Measurements from ENCODE around the gene LKAAEAR1.
"Not testable (repeated sequence)": the region's sequence is repeated elsewhere in the genome, so short reads cannot be mapped to it uniquely, and the experiment has no call there.

LKAAEAR1 gene, protein sequence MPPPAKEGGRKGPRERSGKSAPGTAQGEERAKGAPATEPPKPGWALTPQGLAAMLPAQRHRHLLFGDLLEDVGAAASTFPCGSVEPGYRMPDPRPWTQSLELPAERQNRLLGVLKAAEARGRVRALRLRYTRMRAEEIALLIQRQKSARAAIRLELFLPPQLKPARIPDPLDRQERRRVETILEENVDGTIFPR

DNA sequence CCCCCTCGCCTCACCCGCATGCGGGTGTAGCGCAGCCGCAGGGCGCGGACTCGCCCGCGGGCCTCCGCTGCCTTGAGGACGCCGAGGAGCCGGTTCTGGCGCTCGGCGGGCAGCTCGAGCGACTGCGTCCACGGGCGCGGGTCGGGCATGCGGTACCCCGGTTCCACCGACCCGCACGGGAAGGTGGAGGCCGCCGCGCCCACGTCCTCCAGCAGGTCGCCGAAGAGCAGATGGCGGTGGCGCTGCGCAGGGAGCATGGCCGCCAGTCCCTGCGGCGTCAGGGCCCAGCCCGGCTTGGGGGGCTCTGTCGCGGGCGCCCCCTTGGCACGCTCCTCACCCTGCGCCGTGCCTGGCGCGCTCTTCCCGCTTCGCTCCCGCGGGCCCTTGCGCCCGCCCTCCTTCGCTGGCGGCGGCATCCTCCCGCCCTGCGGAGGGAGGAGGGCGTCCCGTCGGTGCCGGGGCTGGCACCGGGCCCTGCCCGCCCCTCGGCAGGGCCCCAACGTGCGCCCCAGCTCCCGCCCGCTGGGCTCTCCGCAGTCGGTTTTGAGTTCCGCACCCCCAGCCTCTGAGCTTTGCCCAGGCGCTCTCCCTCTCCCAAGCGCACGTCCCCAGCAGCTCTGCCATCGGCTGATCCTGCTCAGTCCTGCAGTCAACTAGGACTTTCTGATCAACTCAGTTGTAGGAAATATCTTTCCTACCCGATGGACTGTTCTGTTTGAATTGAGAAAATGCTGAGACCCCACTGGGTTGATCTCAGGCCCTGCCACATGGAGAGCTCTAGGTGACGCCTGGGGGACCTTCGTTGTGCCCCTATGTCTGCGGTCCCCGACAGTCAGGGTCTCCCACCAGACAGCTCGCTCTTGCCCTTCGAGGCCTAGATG is at the start of gene LKAAEAR1:
TSS of gene LKAAEAR1 (minus strand) at position 595 of the 881 bp plus-strand sequence. CDS start at position 416, 179 bp downstream.
- no peak for DNase-seq (ENCODE audit: low spot score)

GRCh38 chr20:64131406-64131805 is 47.2 kb upstream of the LKAAEAR1 start:
- no peak for DNase-seq (ENCODE audit: low spot score)

DNA sequence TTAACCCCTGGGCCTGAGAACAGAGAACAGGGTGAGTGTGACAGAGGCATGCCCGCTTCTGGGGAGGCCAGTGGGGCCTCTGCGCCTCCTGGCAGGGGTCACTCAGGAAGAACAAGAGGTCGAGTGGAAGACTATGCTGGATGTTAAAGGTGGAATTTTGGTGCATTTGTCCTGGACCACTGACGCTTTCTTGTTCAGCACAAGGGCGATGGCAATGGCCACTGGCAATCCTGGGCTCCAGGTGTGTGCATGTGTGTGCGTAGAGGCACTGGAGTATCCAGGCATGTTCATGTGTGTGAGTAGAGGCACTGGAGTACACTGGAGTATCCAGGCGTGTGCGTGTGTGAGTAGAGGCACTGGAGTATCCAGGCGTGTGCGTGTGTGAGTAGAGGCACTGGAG is 46.7 kb upstream of the LKAAEAR1 start:
- no peak for DNase-seq (ENCODE audit: low spot score)

DNA sequence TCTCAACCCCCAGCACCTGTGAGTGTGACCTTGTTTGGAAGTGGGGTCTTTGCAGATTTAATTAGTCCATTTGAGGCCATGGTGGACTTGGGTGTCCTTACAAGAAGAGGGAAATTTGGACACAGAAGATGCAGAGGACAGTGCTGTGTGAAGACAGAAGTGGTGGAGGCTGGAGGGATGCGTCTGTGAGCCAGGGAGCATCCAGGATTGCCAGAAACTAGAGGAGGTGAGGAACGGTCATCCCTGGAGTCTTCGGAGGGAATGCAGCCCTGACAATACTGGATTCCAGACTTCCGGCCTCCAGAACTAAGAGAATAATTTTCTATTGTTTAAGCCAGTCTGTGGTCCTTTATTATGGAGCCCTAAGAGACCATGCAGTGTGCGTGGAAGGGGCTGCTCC is 46.1 kb upstream of the LKAAEAR1 start:
- DNase-seq (ENCODE audit: low spot score): no peak

- DNase-seq (ENCODE audit: low spot score): no peak
Measured at GRCh38 chr20:64129146-64129782, 45.1 kb upstream of the LKAAEAR1 start.

DNA sequence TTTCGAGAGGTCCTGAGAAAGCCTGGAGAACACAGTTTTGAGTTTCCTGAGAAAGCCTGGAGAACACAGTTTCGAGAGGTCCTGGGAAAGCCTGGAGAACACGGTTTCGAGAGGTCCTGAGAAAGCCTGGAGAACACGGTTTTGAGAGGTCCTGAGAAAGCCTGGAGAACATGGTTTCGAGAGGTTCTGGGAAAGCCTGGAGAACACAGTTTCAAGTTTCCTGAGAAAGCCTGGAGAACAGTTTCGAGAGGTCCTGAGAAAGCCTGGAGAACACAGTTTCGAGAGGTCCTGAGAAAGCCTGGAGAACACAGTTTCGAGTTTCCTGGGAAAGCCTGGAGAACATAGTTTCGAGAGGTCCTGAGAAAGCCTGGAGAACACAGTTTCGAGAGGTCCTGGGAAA is 39.3 kb upstream of the LKAAEAR1 start:
- DNase-seq (ENCODE audit: low spot score): not testable (repeated sequence)

GRCh38 chr20:64122927-64123326 is 38.7 kb upstream of the LKAAEAR1 start:
- not testable (repeated sequence) for DNase-seq (ENCODE audit: low spot score)

GRCh38 chr20:64121586-64121985 is 37.4 kb upstream of the LKAAEAR1 start:
- no peak for DNase-seq (ENCODE audit: low spot score)

DNA sequence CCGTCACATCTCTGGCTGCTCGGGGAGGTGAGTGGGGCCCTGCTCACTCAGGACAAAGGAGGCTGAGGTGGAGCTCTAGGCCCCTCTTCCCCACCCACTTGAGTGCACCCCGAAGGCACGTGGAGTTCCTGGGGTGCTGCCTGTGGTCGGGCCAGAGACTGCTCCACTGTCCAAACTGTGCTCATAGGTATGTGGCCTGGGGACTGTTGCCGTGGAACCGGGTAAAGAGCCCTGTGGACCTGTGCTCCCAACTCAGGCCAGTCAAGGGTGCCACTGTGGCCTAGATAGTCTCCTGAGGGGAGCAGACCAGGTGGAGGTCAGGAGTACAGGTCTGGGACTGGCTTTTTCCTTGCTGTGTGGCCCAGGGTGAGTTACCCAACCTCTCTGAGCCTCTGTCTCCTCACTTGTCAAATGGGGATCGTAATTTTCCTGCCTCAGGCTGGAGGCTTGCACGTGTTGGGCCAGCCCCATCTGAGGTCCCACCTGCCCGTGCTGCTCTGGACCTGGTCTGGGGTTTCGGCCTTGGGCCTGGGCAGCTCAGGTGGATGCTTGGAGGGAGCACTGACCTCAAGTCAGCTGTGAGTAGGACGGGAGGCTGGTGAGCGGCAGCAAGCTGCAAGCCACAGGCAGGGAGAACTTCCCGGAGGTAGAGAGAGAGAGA is 35.6 kb upstream of the LKAAEAR1 start:
- DNase-seq (ENCODE audit: low spot score): no peak

- no peak for DNase-seq (ENCODE audit: low spot score)
Measured at GRCh38 chr20:64119301-64119680, 35.1 kb upstream of the LKAAEAR1 start.

DNA sequence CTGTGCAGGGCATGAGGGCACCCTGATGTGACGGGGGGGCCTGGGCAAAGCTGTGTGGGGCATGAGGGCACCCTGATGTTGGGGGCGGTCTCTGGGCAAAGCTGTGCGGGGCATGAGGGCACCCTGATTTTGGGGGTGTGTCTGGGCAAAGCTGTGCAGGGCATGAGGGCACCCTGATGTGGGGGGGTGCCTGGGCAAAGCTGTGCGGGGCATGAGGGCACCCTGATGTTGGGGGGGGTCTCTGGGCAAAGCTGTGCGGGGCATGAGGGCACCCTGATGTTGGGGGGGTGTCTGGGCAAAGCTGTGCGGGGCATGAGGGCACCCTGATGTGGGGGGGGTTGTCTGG is 33.2 kb upstream of the LKAAEAR1 start:
- not testable (repeated sequence) for DNase-seq (ENCODE audit: low spot score)

DNA sequence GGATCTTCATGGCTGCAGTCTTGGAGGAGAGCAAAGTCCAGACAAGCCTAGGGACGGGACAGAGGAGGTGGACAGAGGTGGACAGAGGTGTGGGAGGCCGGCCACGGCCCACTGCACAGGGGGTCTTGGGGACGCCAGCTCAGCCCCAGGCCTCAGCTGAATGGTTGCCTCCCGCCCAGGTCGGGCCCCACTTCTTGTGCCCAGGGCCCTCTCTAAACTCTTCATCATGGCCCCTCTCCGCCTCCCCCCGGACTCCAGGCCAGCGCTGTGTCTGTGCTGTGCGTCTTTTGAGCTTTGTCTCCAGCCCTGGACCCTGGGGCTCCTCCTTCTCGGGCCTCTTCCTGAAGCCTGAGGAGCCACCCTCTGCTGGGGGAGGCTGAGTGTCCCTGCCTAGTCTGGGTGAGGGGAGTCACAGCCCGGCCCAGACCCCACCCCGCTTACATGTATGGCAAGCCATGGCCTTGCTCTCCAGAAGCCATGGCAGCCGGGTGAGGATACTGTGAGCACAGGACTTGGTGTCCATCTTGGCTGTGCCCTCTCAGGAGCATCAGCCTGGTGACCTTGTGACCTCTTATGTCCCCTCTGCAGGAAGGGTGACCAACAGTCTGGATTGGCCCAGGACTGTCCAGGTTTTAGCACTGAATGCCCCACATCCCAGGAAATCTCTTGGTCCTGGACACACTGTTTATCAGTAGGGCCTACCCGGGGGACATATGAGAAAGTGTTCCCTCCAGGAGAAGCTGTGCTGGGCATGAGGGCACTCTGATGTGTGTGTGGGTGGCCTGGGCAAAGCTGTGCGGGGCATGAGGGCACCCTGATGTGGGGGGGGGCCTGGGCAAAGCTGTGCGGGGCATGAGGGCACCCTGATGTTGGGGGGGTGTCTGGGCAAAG is 32.6 kb upstream of the LKAAEAR1 start:
- DNase-seq (ENCODE audit: low spot score): no peak

DNA sequence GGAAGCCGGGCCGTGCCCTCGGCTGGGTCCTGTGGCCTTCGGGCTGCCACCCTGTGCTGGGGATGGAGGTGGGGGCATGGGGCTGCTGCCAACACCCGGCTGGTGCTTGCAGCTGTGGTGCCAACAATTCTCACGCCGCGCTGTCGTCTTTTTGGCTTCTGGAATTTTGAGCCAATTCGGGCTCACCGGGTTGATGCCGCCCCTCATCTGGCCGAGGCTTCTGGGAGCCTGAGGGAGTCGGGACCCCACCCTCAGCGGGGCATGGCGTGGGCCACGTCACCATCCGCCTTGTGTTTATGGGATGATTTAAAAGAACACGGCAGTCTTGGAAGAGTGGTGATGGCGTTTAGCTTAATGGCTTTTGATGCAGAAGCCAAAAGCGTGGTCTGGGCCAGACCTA is 31.8 kb upstream of the LKAAEAR1 start:
- no peak for DNase-seq (ENCODE audit: low spot score)

DNA sequence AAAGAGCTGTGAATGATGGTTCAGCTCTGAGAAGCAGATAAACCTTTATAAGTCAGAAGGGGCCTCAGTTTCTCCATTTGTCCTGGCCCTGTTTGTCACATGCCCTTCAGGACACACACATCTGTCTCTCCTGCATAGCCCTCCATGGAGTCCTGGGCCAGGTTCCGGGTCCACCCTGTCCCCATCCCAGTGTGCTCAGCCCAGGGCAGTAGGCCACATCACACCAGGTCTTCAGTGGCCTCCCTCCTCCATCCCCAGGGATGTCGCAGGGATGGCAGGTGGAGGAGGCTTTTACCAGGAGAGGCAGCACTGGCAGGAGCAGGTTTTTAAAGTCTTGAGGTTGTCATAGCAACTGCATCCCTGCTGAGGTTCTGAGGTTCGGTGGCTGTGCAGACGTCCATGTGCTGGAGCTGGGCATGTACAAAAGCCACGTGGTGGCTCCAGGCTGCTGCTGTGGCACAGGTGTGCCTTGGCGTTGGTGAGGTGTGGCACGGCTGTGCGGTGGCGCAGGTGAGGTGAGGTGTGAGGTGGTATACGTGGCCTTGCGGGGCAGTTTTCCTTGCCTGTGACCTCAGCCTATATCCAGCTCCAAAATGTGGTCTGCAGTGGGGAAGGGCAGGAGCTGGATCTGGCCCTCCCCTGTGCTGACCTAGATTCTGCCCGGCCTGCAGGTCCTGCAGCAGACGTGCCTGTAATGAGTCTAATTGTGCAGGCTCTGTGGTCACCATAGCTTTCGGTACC is 31.1 kb upstream of the LKAAEAR1 start:
- DNase-seq (ENCODE audit: low spot score): no peak

DNA sequence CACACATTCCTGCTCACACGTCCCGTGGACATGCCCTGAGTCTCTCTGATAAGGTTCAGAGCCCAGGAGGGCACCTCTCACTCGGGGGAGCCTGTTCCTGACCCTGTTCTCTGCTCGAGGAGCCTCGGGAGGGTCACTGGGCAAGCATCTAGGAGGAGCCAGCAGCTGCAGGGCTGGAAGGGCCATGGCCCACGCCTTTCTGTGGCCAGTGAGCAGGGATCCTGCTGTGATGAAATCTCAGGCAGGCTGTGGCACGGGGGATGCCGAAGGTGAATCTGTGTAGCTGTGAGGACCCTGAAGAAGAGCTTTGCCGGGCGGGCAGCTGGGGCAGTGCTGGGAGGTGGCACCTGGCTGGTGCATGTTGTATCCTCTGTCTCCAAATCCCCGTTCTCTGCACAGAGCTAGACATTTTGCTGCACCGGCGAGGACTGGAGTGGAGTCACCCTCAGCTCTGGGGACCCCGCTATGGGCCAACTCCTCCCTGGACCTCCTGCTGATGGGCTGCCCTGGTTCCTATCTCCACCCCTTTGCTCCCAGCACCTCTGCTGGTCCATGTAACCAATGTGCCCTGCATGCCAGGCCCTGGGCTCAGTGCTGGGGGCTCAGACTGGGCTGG is 30.3 kb upstream of the LKAAEAR1 start:
- no peak for DNase-seq (ENCODE audit: low spot score)

GRCh38 chr20:64113796-64114355 is 29.7 kb upstream of the LKAAEAR1 start:
- DNase-seq (ENCODE audit: low spot score): no peak

GRCh38 chr20:64113444-64113775 is 29.2 kb upstream of the LKAAEAR1 start:
- no peak for DNase-seq (ENCODE audit: low spot score)

GRCh38 chr20:64112691-64113443 is 28.7 kb upstream of the LKAAEAR1 start:
- DNase-seq (ENCODE audit: low spot score): no peak

DNA sequence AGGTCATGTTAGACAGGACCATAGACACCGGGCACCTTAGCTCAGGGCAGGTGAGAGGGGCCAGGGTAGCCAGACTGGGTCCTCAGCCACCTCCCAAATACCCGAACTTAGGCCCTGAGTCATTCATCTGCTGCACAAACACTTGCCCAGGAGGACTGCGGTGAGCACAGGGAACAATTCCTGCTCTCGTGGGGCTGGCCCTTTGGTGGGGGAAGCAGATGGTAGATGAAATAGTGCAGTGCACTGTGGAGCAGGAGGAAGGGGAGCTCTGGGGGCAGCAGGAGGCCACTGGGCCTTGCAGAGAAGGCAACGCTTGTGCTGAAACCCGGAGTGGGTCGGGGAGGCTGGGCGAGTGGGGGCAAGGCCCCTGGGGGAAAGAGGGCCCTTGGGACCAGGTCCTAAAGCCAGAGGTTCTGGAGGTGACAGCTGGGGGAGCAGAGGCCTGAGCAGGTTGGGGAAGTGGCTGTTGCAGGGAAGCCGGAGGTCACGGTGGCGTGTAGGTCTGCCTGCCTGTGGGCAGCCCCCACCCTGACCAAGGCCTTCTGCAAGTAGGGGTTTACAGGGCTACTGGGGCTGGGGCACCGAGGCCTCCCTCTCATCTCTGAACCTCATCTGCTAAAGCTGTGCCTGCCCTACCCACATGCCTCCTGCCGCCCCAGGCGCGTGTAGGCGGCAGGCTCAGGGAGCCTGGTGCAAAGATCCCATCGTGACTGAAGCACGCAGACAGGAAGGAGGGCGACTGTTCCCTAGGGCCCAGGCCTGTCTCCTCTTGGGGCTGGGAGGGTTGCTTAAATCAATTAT is 27.8 kb upstream of the LKAAEAR1 start:
- DNase-seq (ENCODE audit: low spot score): no peak

All from CD4-positive, alpha-beta T cell treated with Interleukin-6 at 100 ng/mL for 8 hours (primary cell).